DMS114 treated with DMSO at 0.1 percent for 48 hours (cell line): ENCODE data around the gene IL4R.
"Not testable (repeated sequence)": the region's sequence is repeated elsewhere in the genome, so short reads cannot be mapped to it uniquely, and the experiment has no call there.

Experiments
- DNase-seq: peaks from one replicate; lab custom pipeline; 2025; ENCODE audit not compliant: unreplicated experiment; lab: John Stamatoyannopoulos, UW

The IL4R gene

GRCh38 chr16:27377666-27378485, 64.1 kb downstream of the IL4R start:
- DNase-seq, result no peak

GRCh38 chr16:27378871-27379481, 65.2 kb downstream of the IL4R start:
- no peak for DNase-seq

GRCh38 chr16:27379919-27380318, 66.1 kb downstream of the IL4R start:
- no peak for DNase-seq

- DNase-seq, result no peak
These were observed 67.5 kb downstream of the IL4R start for GRCh38 chr16:27381236-27381635.

GRCh38 chr16:27381974-27382855, 68.4 kb downstream of the IL4R start:
- DNase-seq, result no peak

- no peak for DNase-seq
These were observed 69.9 kb downstream of the IL4R start for GRCh38 chr16:27383556-27384243.

- no peak for DNase-seq
These were observed 70.7 kb downstream of the IL4R start for GRCh38 chr16:27384425-27384824.

- no peak for DNase-seq
These were observed 71.6 kb downstream of the IL4R start for GRCh38 chr16:27385398-27385797.

GRCh38 chr16:27386674-27387073, 72.9 kb downstream of the IL4R start:
- DNase-seq, result no peak

GRCh38 chr16:27387724-27388123, 74.0 kb downstream of the IL4R start:
- no peak for DNase-seq

GRCh38 chr16:27389272-27389961, 75.6 kb downstream of the IL4R start:
- DNase-seq, result no peak

GRCh38 chr16:27390151-27390550, 76.4 kb downstream of the IL4R start:
- DNase-seq, result no peak

GRCh38 chr16:27392671-27393070, 78.9 kb downstream of the IL4R start:
- no peak for DNase-seq

GRCh38 chr16:27394516-27394915, 80.7 kb downstream of the IL4R start:
- DNase-seq, result no peak

GRCh38 chr16:27398341-27398893, 84.6 kb downstream of the IL4R start:
- DNase-seq, result not testable (repeated sequence)

- no peak for DNase-seq
These were observed 85.4 kb downstream of the IL4R start for GRCh38 chr16:27398894-27399853.

- DNase-seq, result no peak
These were observed 86.2 kb downstream of the IL4R start for GRCh38 chr16:27399969-27400368.

GRCh38 chr16:27400751-27401620, 87.2 kb downstream of the IL4R start:
- DNase-seq, result no peak
